Pulmonary artery endothelial cell (primary cell): ENCODE data around the gene ACIN1. TPM values are rescaled to one million over a fixed set of nuclear protein-coding genes. Genes with fewer than 3 reads are reported as not detected.

Experiments
- DNase-seq: peaks from one replicate; pipeline ENCODE4 v3.0.0-alpha.2; 2011; ENCODE audit warnings: low read depth, low spot score
- total RNA-seq: library from RNA; depleted of rRNA; stranded (reverse); fragments of >200 nt; gene quantifications from 2 replicates; pipeline ENCODE4 v1.2.3, GENCODE V29; 2014

The ACIN1 gene
- total RNA-seq, 1 donor from 2014 or later, result 62.8 TPM

DNA sequence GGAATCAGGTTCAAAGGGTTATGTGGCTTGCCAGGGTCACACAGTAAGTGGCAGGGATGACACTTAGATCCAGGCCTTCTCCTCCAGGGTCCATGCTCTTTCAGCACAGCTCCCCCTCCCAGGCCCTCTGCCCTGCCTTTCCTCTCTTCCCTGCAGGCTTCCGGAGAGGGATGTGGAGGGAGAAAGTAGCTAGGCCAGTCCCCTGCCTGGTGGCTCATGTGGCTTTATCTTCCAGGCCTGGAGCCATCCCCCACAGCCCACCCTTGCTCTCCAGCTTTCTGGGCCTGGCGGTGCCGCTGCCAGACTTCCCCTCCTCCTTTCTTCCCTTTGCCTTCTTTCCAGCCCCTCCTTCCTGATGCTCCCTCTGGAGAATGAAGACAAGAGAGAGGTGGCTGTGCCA is 51.2 kb downstream of the ACIN1 start:
- no peak for DNase-seq

DNA sequence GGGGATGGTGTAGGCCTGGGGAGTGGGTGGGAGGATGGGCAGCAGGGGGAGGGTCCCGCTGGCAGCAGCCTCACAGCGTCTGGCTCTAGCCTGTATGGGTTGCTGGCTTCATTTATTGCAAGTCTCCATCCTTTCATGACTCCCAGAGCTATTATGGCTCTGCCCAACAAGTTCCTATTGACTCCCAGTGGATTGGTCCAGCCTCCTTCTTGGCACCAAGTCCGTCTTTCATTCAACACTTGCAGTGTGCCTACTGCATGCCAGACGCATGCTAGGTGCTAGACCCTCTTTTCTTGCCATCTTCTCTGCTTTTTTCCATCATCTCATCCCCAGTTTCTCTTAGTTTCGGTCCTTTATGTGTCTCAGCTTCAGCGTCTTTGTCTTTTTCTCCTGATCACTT is 51.8 kb downstream of the ACIN1 start:
- no peak for DNase-seq

- DNase-seq, result no peak
Measured at GRCh38 chr14:23042162-23042965, 52.6 kb downstream of the ACIN1 start, which contains the start of gene PSMB11. TSS of gene PSMB11 (plus strand) at chr14:23042212. CDS start at chr14:23042226, 14 bp downstream.

DNA sequence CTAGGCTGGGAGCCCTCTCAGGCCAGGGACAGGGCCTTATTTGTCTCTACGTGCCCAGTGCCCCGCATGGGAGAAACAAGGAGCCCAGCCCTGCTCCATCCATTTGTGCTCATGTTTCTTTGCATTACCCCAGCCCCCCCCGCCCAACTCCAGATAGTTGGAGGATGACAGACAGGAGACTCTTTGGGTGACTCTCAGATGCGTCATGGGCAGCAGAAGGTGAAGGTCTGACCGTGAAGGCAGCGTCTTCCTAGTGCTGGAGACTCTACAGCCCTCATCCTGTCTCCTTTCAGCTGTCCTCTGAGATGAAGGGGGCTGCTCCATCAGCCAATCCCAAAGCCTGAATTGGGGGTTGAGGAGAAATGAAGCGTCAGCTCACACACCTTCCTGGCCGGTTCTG is 53.2 kb downstream of the ACIN1 start:
- no peak for DNase-seq

DNA sequence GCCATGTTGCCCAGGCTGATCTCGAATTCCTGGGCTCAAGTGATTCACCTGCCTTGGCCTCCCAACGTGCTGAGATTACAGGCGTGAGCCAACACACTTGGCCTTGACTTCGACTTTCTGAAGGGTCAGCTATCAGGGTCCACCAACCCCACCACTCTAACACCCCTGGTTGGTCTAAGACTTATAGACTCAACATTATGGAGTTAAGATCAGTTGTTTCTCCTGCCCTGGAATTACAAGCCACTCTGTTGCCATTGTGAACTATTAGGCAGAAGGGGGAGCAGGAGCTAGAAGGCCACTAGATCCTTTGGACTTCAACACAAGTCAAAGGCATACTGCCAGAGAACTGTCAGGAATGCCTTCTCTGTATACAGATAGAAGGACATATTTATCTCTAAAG is 54.8 kb downstream of the ACIN1 start:
- DNase-seq, result no peak

- no peak for DNase-seq
Measured at GRCh38 chr14:23035303-23036144, 59.4 kb downstream of the ACIN1 start.

DNA sequence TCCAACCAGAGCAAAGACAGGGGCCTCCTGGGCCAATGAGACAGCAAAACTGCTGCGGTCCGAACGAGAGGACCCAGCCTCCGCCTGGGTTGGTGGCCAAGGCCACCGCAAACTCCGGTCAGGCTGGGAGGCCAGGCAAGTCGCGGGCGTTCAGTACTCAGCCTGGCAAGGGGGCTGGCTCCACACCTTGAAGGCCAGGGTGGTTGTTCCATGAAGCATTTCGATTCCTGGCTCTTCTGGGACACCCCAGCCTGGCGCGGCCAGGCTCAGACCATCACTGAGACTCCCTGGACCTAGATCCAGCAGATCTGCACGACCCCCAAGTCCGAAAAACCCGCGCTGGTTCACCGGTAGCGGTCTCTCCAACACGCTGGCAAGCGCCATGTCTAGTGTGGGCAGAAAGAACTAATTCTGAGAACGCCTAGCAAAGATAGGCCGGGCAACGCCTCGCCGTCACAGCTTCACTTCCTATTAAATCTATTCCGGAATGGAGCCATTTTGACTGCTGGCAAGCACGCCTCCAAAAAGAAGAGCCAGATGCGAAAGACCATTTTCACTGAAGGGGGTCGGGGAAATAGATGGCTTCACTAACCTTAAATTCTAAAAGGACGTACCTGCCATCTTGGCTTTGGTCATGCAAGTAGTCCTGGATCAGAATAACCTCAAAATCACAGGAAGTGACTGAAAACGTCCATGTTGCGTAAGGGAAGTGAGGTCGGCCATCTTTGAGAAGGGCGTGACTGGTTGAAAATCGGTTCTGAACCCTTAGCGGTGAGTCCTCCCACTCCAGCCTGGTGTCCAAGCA is 60.2 kb downstream of the ACIN1 start, which contains the start of gene PSMB5:
PSMB5 (minus strand) TSS at position 403 of the 805 bp plus-strand sequence; CDS start at position 384, 19 bp downstream.
- DNase-seq, result peak; percentile 92

DNA sequence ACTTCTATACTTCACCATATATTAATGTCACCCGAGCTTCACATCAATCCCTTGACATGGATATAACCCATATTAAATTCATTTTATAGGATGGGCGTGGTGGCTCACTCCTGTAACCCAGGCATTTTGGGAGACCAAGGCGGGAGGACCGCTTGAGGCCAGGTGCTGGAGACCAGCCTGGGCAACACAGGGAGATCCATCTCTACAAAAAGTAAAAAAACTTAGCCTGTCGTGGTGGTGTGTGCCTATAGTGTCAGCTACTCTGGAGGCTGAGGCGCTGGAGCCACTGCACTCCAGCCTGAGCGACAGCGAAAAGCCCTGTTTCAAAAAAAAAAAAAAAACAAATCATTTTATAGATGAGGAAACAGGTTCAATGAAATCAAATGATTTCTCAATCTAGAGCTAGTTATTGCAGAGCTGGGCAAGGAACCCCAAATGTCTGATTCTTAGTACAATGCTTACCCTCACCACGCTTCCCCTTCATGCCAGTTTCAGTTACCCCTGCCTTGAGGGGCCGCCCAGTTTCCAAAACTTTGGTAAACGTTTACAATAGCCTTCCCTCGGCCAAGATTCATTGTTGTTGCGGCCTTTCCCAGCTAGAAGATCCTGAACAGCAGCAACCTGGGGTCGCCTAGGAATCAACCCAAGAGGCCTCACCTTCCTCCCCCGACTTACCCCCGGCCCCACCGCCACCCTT is 61.0 kb downstream of the ACIN1 start:
- DNase-seq, result no peak

- no peak for DNase-seq
Measured at GRCh38 chr14:23033251-23033727, 61.6 kb downstream of the ACIN1 start.

DNA sequence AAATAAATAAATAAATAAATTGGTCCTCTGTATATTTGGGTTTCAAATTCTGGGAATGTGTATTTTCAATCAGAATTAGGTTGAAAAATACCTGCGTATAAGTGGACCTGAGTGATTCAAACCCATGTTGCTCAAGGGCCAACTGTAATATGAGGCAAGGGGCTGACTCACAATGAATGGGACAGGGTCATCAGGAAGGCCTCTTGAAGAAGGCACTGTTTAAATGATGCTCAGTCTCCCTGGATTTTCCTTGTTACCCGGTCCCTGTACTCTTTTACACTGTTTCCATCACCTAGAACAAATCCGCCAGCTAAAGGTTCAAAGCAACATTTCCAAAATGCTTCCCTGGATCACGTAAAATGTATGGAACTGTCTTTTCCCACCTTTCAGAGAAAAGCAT is 64.0 kb downstream of the ACIN1 start:
- DNase-seq, result no peak

DNA sequence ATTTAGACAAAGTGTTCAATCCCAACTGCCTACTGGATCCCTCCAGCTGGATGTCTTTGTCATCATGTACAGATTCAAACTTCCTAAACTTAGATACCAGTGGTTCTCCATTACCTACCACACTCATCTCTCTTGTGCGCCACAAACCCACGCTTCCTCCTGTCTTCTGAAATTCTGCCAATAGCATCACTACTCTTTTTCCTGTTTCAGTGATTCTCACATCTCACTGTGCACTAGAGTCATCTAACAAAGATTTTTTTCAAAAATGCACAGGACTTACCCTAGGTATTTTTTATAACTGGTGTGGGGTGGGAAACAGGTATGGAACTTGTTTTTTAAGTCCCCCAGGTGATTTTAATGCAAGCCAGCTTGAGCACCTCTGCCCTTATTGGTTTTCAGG is 66.1 kb downstream of the ACIN1 start:
- no peak for DNase-seq

DNA sequence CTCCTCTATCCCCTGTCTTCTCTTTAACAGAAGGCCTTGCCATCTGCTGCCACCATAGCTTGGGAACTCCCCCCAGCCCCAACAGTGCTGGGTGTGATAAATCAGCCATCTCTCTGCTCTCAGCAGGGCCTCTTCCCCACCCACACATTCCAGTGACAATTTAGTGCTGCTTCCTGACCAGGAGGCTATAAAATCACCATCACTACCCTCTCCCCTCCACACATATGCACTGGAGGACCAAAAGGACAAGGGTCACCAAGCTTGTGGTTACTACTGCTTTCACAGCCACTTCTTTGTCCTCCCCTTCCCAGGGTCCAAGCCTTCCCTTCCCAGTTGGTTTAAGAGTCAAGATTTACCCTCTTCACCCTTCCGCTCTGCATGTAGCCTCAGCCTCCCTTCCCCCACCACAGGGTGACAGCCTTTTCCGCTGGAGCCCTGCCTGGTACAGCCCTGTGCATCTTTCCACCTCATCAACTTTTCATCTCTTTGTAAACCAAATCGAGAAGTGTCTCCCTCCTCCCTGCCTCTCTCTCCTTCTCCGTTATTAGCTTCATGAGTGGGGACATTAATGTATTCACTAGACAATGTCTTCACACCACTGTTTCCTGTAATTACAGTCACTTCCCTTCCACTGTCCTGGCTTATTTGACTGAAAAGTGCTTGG is 69.7 kb downstream of the ACIN1 start:
- DNase-seq, result no peak

DNA sequence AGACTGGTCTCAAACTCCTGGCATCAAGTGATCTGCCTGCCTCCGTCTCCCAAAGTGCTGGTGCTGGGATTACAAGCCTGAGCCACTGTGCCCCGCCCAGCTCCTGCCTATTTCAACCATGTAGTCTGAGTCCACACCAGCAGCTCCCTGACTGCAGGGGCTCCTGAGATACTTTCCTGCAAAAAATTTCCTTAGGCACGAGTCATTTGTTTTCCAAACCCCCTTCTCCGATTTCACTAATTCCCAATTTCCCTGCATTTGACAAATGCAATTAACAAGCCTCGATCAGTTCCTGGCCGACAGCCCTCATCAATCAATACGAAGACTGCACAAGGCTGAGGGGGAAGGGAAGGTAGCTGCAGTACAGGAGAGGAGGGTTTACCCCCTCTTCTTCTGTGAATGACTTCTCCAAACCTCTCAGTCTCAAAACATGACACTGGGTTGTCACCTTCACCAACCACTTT is 70.3 kb downstream of the ACIN1 start:
- DNase-seq, result no peak

DNA sequence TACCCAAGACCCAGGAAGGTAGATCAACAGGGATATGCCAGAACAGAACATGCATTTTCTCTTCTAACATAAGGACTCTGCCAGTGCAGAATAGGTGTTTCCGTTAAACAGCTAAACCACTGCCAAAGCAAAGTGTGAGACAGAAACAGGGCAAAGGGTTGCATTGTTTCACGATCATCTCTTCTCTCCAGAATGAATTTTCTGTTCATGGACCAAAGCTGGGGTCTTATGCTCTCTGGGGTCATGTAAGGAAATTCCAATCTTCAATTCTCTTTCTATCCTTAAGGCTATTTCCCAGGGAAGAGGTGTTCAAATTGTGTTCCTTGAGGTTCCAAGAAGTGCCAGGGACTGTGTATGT is 71.2 kb downstream of the ACIN1 start:
- no peak for DNase-seq

GRCh38 chr14:23023022-23023794 is 71.7 kb downstream of the ACIN1 start:
- no peak for DNase-seq

GRCh38 chr14:23021889-23022442 is 73.0 kb downstream of the ACIN1 start:
- DNase-seq, result no peak

GRCh38 chr14:23021434-23021833 is 73.5 kb downstream of the ACIN1 start:
- no peak for DNase-seq

- no peak for DNase-seq
Measured at GRCh38 chr14:23020143-23021128, 74.5 kb downstream of the ACIN1 start.
